Measurements from ENCODE around the gene BRD3OS.

The BRD3OS gene

DNA sequence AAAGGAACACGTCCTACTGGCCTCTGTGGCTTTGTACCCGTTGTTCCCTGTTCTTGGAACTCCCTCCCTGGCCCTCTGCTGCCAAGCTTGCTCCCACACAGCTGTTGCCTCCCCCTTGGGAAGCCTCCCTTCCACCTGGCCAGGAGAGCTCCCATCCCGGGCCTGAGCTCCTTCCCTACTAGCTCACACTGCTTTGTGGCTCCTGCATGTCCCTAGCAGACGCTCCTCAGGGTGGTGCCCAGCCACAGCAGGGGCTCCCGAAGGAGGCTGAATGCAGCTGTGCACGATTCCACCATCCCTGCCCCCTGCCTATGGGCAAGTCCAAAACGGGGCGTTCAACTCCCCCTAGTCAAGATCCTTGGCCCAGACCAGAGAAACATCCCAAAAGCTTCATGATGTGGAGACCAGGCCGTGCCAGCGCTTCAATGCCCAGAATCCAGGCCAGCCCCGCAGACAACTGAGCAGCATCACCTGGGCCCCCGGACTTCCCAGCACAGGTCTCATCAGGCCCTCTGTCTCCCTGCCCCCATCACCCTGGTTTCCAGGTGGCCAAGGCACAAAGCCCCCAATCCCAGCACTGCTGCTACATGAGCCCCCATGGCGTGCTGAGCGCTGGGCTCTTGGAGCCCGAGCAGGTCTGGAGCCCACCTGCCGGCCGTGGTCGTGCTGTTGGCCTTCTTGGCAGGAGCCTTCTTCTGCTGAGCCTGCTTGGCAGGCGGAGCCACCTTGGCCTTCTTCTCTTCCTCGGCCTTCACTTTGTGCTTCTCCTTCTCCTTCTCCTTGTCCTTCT, 14.3 kb downstream of the BRD3OS start:
- DNase-seq (no peak), ATAC-seq (replicated peaks) (no peak)
- Mint-ChIP-seq H3K27ac (peak overlapping the region in 1 of 2 donors; percentile 87), H3K36me3 (ENCODE audit: insufficient read depth) (peaks cover 55% of the 10 kb centered on the region), H3K27me3 (no peaks in the 10 kb centered on the region), H3K4me1 (ENCODE audit: low read depth in 2 of 2) (peaks cover 0 to 11% of the 10 kb centered on the region in 2 donors), H3K4me3 (no peak overlapping the region), H3K9me3 (no peaks in the 10 kb centered on the region)

DNA sequence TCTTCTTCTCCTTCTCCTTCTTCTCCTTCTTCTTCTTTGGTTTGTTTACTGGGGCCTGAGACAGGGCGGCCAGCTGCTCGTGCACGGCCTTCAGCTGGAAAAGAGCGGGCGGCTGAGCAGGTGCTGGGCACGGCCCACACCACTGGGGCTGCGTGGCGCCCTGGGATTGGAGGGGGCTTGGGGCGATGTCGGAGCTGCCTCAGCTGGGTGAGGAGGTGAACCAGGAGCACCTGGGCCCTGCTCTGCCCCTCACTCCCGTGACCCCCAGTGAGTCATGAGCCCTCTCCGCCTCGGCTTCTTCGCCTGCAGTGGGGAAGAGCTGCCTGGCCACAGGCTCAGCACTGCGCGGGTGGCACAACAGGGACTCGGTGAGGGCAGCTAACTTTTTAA, 14.9 kb downstream of the BRD3OS start:
- H3K27ac Mint-ChIP-seq, result peak overlapping the region in 1 of 2 donors; percentile 87
- no peaks in the 10 kb centered on the region for H3K9me3 Mint-ChIP-seq
- ATAC-seq (replicated peaks) (no peak), DNase-seq (no peak)
- H3K27me3 Mint-ChIP-seq, result no peaks in the 10 kb centered on the region
- no peak overlapping the region for H3K4me3 Mint-ChIP-seq
- peaks cover 57% of the 10 kb centered on the region for H3K36me3 Mint-ChIP-seq (ENCODE audit: insufficient read depth)
- peaks cover 0 to 11% of the 10 kb centered on the region in 2 donors for H3K4me1 Mint-ChIP-seq (ENCODE audit: low read depth in 2 of 2)

DNA sequence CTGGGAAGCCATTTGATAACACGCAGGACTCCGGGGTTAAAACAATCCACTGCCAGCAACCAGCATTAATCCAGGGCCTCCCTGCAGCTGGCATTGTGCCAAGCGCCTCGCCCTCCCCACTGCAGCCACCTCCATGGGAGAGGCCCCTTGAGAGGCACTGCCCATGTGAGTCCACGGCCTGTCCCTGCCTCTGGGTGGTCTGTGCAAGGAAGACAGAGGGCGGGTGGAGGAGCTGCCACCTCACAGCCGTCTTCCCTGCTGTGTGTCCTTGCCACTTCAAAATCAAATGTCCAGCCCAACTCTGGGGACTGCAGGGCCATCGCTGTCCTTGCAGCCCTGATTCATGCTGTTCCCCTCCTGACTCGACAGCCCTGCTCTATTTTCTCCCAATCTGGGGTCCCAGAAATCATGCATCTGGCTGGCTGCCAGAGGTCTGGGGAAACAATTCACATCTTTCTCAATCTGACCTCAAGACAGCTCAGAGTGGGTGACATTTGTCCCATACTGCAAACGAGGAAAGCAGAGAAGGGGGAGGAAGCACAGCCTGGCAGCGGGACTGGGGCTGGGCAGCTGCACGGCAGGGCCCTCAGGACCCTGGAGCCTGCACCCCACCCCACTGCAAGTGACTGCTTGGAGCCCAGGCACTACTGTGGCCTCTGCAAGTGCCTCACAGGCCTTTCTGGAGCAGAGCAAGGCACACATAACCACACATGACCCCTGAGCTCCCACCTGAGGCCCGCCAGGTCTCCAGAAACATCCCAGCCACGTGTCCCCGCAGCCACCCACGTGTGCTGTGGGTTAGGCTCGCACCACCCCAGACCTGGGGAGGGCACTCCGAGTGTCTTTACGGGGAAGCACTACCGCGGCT, 15.7 kb downstream of the BRD3OS start:
- DNase-seq, result no peak
- Mint-ChIP-seq H3K9me3 (no peaks in the 10 kb centered on the region), H3K27me3 (no peaks in the 10 kb centered on the region), H3K27ac (no peak overlapping the region), H3K36me3 (ENCODE audit: insufficient read depth) (peaks cover 55% of the 10 kb centered on the region), H3K4me3 (no peak overlapping the region), H3K4me1 (ENCODE audit: low read depth in 2 of 2) (peaks cover 0 to 11% of the 10 kb centered on the region in 2 donors)
- no peak for ATAC-seq (replicated peaks)

DNA sequence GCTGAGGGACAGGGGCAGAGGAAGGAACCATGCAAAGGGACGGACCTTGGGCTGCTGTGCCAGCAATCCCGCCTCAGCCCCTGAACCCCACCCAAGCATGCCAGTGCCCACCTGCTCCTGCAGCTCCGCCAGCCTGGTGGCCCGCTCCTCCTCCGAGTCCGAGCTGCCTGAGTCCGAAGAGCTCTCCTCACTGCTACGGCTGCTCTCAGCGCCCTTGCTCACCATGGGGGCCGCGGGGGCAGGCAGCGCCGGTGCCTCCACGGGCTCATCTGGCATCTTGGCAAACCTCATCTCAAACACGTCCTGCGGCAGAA, 16.3 kb downstream of the BRD3OS start:
- peaks cover 0 to 11% of the 10 kb centered on the region in 2 donors for H3K4me1 Mint-ChIP-seq (ENCODE audit: low read depth in 2 of 2)
- no peaks in the 10 kb centered on the region for H3K27me3 Mint-ChIP-seq
- no peaks in the 10 kb centered on the region for H3K9me3 Mint-ChIP-seq
- H3K4me3 Mint-ChIP-seq, result no peak overlapping the region
- H3K27ac Mint-ChIP-seq, result no peak overlapping the region
- DNase-seq (no peak), ATAC-seq (replicated peaks) (no peak)
- H3K36me3 Mint-ChIP-seq (ENCODE audit: insufficient read depth), result peaks cover 55% of the 10 kb centered on the region

DNA sequence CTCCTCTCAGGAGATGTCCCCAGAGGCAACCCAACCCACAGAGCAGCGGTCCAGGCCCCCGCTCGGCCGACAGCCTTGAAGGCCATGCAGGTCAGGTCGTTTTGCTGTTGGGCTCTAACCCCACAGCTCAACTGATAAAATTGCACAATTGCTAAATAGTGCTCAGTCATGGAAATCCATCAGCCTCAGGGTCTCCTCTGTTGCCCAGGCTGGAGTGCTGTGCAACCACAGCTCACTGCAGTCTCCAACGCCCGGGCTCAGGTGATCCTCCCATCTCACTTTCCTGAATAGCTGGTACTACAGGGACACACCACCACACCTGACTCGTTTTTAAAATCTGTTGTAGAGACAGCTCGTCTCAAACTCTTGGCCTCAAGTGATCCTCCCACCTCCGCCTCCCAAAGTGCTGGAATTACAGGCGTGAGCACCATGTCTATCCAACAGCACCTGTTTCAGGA, 18.3 kb downstream of the BRD3OS start:
- Mint-ChIP-seq H3K4me1 (ENCODE audit: low read depth in 2 of 2) (peaks cover 0 to 11% of the 10 kb centered on the region in 2 donors), H3K27me3 (no peaks in the 10 kb centered on the region), H3K27ac (peak overlapping the region in 1 of 2 donors; percentile 73), H3K4me3 (no peak overlapping the region), H3K9me3 (no peaks in the 10 kb centered on the region), H3K36me3 (ENCODE audit: insufficient read depth) (peaks cover 51% of the 10 kb centered on the region)
- ATAC-seq (replicated peaks), result no peak
- no peak for DNase-seq

DNA sequence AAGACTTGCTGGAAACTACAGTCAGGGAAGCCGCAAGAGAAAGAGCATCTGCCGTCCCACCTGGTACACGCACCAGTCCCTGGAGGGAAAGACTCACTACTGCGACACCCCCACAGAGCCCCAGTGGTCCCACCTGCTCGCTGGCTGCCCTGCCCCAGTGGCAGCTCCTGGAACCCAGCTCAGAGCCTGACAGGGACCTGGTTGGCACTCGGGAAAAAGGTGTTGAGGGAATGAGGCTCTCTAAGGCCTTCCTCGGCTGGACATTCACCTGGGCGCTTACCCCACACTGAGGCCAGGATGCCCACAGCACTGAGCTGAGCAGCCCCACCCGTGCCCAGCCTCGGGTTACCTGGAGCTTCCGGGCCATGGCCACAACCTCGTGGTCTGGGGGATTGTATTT, 19.7 kb downstream of the BRD3OS start:
- Mint-ChIP-seq H3K27ac (no peak overlapping the region), H3K4me3 (no peak overlapping the region), H3K36me3 (ENCODE audit: insufficient read depth) (peaks cover 47% of the 10 kb centered on the region), H3K9me3 (no peaks in the 10 kb centered on the region), H3K27me3 (no peaks in the 10 kb centered on the region), H3K4me1 (ENCODE audit: low read depth in 2 of 2) (peaks cover 0 to 4% of the 10 kb centered on the region in 2 donors)
- ATAC-seq (replicated peaks) (no peak), DNase-seq (no peak)

DNA sequence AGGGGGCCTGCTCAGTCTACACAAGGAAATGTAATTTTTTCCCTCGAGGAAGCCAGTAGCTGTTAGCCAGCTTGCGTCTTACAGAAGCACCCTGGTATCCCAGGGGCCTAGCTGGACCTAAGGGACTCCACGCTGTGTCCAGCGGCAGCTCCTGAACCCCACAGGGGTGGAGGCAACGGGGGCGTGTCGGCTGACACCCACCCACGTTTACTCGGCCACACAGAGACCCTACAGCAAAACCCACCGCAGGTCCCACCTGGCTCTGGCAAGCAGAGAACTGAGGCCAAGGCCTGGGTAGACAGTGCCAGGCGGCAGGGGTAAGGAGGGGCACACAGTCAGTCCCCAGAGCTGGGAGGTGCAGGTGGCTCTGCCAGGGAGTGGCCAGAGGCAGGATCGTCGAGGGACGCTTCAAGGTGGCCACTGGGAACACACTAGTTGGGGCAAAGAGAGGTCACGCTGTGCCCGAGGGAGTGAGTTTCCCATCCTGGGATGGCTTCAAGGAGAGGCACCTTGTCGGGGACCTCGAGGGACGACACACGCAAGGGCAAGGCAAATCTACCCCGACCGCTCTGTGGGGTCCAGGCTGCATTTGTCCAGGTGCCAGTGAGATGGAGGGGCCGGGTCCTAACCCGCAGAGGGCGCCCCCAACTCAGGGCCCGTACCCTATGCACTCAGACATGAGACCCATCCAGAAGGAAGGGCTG, 20.7 kb downstream of the BRD3OS start:
- Mint-ChIP-seq H3K27me3 (no peaks in the 10 kb centered on the region), H3K27ac (no peak overlapping the region), H3K36me3 (ENCODE audit: insufficient read depth) (peaks cover 44% of the 10 kb centered on the region), H3K4me1 (ENCODE audit: low read depth in 2 of 2) (peaks cover 0 to 4% of the 10 kb centered on the region in 2 donors), H3K4me3 (no peak overlapping the region), H3K9me3 (no peaks in the 10 kb centered on the region)
- DNase-seq (no peak), ATAC-seq (replicated peaks) (no peak)

DNA sequence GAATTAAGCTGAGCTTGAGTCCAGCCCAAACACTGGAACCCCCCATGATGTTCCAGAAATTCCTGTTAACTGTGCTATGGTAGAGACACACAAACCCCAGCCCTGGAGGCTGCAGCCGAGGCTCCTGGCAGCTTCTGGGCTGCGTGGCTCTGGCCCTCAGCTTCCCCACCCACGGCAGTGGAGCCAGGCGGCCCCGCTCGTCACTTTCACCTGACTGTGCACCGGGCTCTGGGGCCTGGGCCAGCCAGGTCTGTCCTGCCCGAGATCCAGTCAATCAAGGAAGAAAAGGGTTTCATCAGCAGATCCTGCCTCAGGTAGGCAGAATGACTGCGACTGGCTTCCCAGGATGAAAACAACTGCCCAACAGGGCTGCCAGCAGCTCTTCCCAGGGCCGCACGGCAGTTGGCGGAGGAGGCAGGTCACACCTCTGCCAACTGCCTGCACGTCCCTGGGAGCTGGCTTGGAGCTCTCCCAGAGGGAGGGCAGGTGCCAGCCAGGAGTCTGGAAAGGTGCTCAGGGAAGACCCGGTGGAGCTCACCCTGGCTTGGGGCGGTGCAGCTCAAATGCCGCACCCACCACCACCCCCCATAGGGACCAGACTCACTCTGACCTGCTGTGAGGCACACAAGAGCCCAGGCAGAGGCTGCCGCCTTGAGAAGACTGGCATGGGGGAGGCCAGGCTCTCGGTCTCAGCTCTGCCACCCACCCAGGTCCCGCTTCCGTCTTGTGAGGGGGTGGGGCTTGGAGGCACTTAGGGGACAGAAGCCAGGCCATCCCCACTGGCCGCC, 21.8 kb downstream of the BRD3OS start:
- Mint-ChIP-seq H3K27ac (no peak overlapping the region), H3K27me3 (no peaks in the 10 kb centered on the region), H3K4me1 (ENCODE audit: low read depth in 2 of 2) (peaks cover 0 to 4% of the 10 kb centered on the region in 2 donors), H3K4me3 (no peak overlapping the region), H3K36me3 (ENCODE audit: insufficient read depth) (peaks cover 50% of the 10 kb centered on the region), H3K9me3 (no peaks in the 10 kb centered on the region)
- ATAC-seq (replicated peaks) (no peak), DNase-seq (no peak)

DNA sequence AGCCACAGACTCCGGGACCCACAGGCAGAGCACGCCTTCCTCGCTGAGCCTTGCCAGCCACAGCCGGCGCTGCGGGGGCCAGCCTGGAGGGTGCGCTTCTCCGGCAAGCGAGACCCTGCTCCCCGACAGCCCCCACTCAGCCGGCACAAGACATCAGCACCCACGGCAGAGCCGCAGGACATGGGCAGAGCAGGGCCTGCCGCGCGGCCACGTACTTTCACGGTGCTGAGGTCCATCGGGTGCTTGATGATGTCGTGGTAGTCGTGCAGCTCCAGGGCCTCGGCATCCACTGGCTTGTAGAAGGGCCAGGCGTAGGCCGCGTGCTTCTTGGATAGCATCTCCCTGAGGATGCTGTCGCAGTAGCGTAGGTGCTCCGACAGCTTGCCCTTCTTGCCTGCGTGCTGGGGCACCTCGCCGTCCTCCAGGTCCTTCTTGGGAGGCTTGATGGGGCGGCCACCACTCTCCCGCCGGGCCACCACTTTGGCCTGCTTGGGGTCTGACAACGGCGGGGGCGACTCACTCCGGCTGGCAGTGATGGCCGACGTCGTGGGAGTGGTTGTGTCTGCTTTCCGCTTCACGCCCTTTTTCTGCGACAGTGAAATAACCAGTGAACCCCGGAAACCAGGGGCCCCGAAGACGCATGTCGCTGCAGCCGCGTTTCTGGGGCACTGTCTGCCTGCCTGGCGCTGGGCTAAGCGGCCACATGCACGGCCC, 22.7 kb downstream of the BRD3OS start:
- ATAC-seq (replicated peaks) (no peak), DNase-seq (no peak)
- H3K4me3 Mint-ChIP-seq, result no peak overlapping the region
- peaks cover 59% of the 10 kb centered on the region for H3K36me3 Mint-ChIP-seq (ENCODE audit: insufficient read depth)
- H3K27me3 Mint-ChIP-seq, result no peaks in the 10 kb centered on the region
- H3K27ac Mint-ChIP-seq, result no peak overlapping the region
- no peaks in the 10 kb centered on the region for H3K9me3 Mint-ChIP-seq
- peaks cover 0 to 4% of the 10 kb centered on the region in 2 donors for H3K4me1 Mint-ChIP-seq (ENCODE audit: low read depth in 2 of 2)

DNA sequence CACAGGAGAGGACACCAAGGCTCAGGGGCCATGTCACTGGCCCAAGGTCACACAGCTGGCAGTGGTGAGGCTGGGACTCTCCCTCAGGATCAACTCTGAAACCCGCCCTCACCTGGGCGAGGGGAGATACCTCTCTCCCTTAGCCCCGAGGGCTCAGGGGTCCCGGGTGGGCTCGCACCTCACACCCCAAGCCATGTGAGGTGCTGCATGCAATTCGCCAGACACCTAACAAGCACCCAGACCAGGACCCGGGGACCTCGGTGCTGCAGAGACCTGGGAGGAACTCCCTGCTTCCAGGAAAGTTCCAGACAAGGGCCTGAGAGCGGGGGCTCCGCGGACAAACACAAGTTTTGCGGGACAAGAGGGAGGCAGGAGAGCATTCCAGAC, 23.3 kb downstream of the BRD3OS start:
- Mint-ChIP-seq H3K4me3 (no peak overlapping the region), H3K36me3 (ENCODE audit: insufficient read depth) (peaks cover 60% of the 10 kb centered on the region), H3K4me1 (ENCODE audit: low read depth in 2 of 2) (peaks cover 0 to 4% of the 10 kb centered on the region in 2 donors), H3K27me3 (no peaks in the 10 kb centered on the region), H3K9me3 (no peaks in the 10 kb centered on the region), H3K27ac (no peak overlapping the region)
- DNase-seq (no peak), ATAC-seq (replicated peaks) (no peak)

DNA sequence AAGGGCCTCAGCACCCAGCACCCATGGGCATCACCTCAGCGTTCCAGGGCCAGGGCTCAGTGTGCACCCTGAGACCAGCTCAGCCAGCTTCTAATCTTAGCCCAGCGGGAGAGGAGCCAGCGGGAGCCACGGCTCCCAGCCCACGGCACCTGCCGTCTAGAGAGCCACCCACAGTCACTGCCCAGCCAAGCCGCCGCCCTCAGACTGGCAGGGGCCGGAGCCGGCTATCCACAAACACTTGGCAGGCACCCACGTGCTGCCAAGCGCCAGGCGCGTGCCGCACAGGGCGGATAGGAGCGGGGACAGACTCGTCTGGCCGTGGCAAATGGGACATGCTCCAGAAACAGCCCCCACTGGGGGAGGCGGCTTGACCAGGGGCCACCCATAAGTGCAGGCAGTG, 24.0 kb downstream of the BRD3OS start:
- Mint-ChIP-seq H3K27ac (no peak overlapping the region), H3K36me3 (ENCODE audit: insufficient read depth) (peaks cover 60% of the 10 kb centered on the region), H3K9me3 (no peaks in the 10 kb centered on the region), H3K4me3 (no peak overlapping the region), H3K27me3 (no peaks in the 10 kb centered on the region), H3K4me1 (ENCODE audit: low read depth in 2 of 2) (no peaks in the 10 kb centered on the region)
- ATAC-seq (replicated peaks) (no peak), DNase-seq (no peak)

DNA sequence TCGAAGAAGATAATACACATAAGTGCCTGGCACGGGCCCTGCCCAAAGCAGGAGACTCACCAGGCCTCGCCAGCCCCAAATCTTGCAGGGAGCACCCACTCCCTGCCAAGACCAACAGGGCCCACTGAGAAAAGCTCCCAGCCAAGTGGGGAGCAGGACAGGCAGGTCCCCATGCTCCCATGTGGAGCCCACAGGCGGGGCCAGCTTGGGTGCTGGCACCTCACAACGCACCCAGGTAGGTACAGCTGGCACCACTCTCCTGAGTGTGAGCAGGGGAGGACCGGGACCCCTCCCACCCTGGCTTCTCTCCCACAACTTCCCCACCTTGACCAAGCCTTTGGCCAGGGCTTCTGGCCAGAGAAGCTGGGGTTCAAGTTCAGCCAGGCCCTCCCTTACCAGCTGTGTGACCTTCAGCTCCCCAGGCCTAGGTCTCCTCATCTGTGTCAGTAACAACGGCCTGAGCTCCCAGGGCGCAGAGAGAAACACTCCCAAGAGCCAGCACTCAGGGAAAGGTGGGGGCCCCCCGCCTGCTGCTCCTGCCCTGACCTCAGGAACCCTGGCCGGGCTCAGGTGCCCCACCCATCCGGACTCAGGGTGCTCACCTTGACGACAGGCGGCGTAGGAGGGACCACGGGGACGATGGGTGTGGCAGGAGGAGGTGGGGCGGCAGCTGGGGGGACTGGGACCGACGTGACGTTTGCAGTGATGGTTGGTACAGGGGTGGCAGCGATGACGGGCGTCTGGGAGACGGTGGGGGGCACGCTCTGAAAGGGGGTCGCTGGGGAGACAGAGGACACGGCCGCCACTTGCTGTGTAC, 24.7 kb downstream of the BRD3OS start:
- no peak overlapping the region for H3K4me3 Mint-ChIP-seq
- H3K9me3 Mint-ChIP-seq, result no peaks in the 10 kb centered on the region
- DNase-seq (no peak), ATAC-seq (replicated peaks) (no peak)
- H3K27ac Mint-ChIP-seq, result no peak overlapping the region
- H3K4me1 Mint-ChIP-seq (ENCODE audit: low read depth in 2 of 2), result peaks cover 2 to 3% of the 10 kb centered on the region in 2 donors
- no peaks in the 10 kb centered on the region for H3K27me3 Mint-ChIP-seq
- H3K36me3 Mint-ChIP-seq (ENCODE audit: insufficient read depth), result peaks cover 57% of the 10 kb centered on the region
